ENCODE data around the gene PURA. TPM values are rescaled to one million over a fixed set of nuclear protein-coding genes. Genes with fewer than 3 reads are reported as not detected.
A peak's percentile ranks its signal among the peaks of the same experiment; 100 is the strongest.

Gene PURA
- total RNA-seq, 1 experiment from 2014 or later, result 20.1 TPM

GRCh38 chr5:140145256-140145655, 31.3 kb downstream of the PURA start:
- intact Hi-C loops (cut with micrococcal nuclease), result loop anchor here (2.0 kb wide), 1 partner anchor 30 kb away; the partner anchor contains the start of gene PURA
- no peak for TF ChIP-seq CTCF (IDR thresholded peaks at IDR 0.05; ENCODE audit: unreplicated experiment)
- CTCF ChIA-PET, result interaction anchor here (0.6 to 6.6 kb wide), 18 partner anchors 11 to 228 kb away, joined by 3 to 109 read pairs (median 6); partner anchors contain the start of gene PURA
- peaks cover 18% of the 10 kb centered on the region for H3K4me1 Mint-ChIP-seq (ENCODE audit: insufficient read depth, unreplicated experiment)
- H3K27ac Mint-ChIP-seq (ENCODE audit: low read depth, unreplicated experiment), result no peak overlapping the region
- POLR2A ChIA-PET, result interaction anchor here (1.1 to 1.2 kb wide), 4 partner anchors 31 to 73 kb away, joined by 3 to 5 read pairs (median 4); no protein-coding TSS in a partner anchor
- no peaks in the 10 kb centered on the region for H3K9me3 Mint-ChIP-seq (ENCODE audit: unreplicated experiment)
- BruUV-seq (replicated peaks), result no TSS peak
- no peaks in the 10 kb centered on the region for H3K36me3 Mint-ChIP-seq (ENCODE audit: insufficient read depth, unreplicated experiment)
- no peak for DNase-seq (ENCODE audit: unreplicated experiment)
- no peaks in the 10 kb centered on the region for H3K27me3 Mint-ChIP-seq (ENCODE audit: insufficient read depth, unreplicated experiment)
- H3K4me3 Mint-ChIP-seq (ENCODE audit: unreplicated experiment), result no peak overlapping the region

GRCh38 chr5:140145818-140146522, 32.1 kb downstream of the PURA start:
- H3K4me3 Mint-ChIP-seq (ENCODE audit: unreplicated experiment), result no peak overlapping the region
- POLR2A ChIA-PET, result interaction anchor here (0.6 to 1.5 kb wide), 4 partner anchors 31 to 201 kb away, joined by 3 to 7 read pairs (median 4); partner anchors contain the start of gene PURA
- peaks cover 11% of the 10 kb centered on the region for H3K4me1 Mint-ChIP-seq (ENCODE audit: insufficient read depth, unreplicated experiment)
- H3K27ac Mint-ChIP-seq (ENCODE audit: low read depth, unreplicated experiment), result no peak overlapping the region
- no peaks in the 10 kb centered on the region for H3K27me3 Mint-ChIP-seq (ENCODE audit: insufficient read depth, unreplicated experiment)
- no peaks in the 10 kb centered on the region for H3K9me3 Mint-ChIP-seq (ENCODE audit: unreplicated experiment)
- no peaks in the 10 kb centered on the region for H3K36me3 Mint-ChIP-seq (ENCODE audit: insufficient read depth, unreplicated experiment)
- intact Hi-C loops (cut with micrococcal nuclease), result loop anchor here (2.0 kb wide), 1 partner anchor 31 kb away; the partner anchor contains the start of gene PURA
- TF ChIP-seq CTCF (IDR thresholded peaks at IDR 0.05; ENCODE audit: unreplicated experiment), result peak; percentile 44
- CTCF ChIA-PET, result interaction anchor here (0.5 to 6.6 kb wide), 19 partner anchors 8 to 202 kb away, joined by 3 to 109 read pairs (median 5); partner anchors contain the start of gene PURA
- BruUV-seq (replicated peaks), result no TSS peak
- DNase-seq (ENCODE audit: unreplicated experiment), result peak; percentile 39

- Mint-ChIP-seq H3K4me1 (ENCODE audit: insufficient read depth, unreplicated experiment) (peaks cover 6% of the 10 kb centered on the region), H3K36me3 (ENCODE audit: insufficient read depth, unreplicated experiment) (no peaks in the 10 kb centered on the region), H3K9me3 (ENCODE audit: unreplicated experiment) (no peaks in the 10 kb centered on the region), H3K27me3 (ENCODE audit: insufficient read depth, unreplicated experiment) (no peaks in the 10 kb centered on the region), H3K4me3 (ENCODE audit: unreplicated experiment) (no peak overlapping the region), H3K27ac (ENCODE audit: low read depth, unreplicated experiment) (no peak overlapping the region)
- ChIA-PET CTCF (interaction anchor here (0.7 to 6.6 kb wide), 11 partner anchors 8 to 89 kb away, joined by 3 to 109 read pairs (median 5); partner anchors contain the start of gene PURA), POLR2A (interaction anchor here (1.1 to 1.5 kb wide), 4 partner anchors 15 to 39 kb away, joined by 3 to 7 read pairs (median 4); partner anchors contain the start of gene PURA)
- no peak for DNase-seq (ENCODE audit: unreplicated experiment)
- intact Hi-C loops (cut with micrococcal nuclease), result no loop called here
- BruUV-seq (replicated peaks), result no TSS peak
- no peak for TF ChIP-seq CTCF (IDR thresholded peaks at IDR 0.05; ENCODE audit: unreplicated experiment)
Measured at GRCh38 chr5:140146523-140146842, 32.6 kb downstream of the PURA start.

GRCh38 chr5:140147460-140147859, 33.6 kb downstream of the PURA start:
- no peaks in the 10 kb centered on the region for H3K36me3 Mint-ChIP-seq (ENCODE audit: insufficient read depth, unreplicated experiment)
- CTCF ChIA-PET, result interaction anchor here (0.6 to 2.6 kb wide), 5 partner anchors 9 to 74 kb away, joined by 3 to 14 read pairs (median 3); no protein-coding TSS in a partner anchor
- no peaks in the 10 kb centered on the region for H3K9me3 Mint-ChIP-seq (ENCODE audit: unreplicated experiment)
- H3K27ac Mint-ChIP-seq (ENCODE audit: low read depth, unreplicated experiment), result no peak overlapping the region
- no TSS peak for BruUV-seq (replicated peaks)
- POLR2A ChIA-PET, result interaction anchor here (1.1 kb wide), 2 partner anchors 16 to 32 kb away, joined by 3 read pairs; no protein-coding TSS in a partner anchor
- no peaks in the 10 kb centered on the region for H3K4me1 Mint-ChIP-seq (ENCODE audit: insufficient read depth, unreplicated experiment)
- TF ChIP-seq CTCF (IDR thresholded peaks at IDR 0.05; ENCODE audit: unreplicated experiment), result no peak
- no peak overlapping the region for H3K4me3 Mint-ChIP-seq (ENCODE audit: unreplicated experiment)
- no peaks in the 10 kb centered on the region for H3K27me3 Mint-ChIP-seq (ENCODE audit: insufficient read depth, unreplicated experiment)
- intact Hi-C loops (cut with micrococcal nuclease), result no loop called here
- no peak for DNase-seq (ENCODE audit: unreplicated experiment)
